Left colon (tissue), 2 donors: ENCODE measurements around the gene CLOCK. TPM values are rescaled to one million over a fixed set of nuclear protein-coding genes. Genes with fewer than 3 reads are reported as not detected.

Experiments
- ATAC-seq: fragments of 200-7000 bp; cut with Tn5 transposase; one replicate; pipeline ENCODE4 v1.9.1; 2020; ENCODE audit warnings: mild to moderate bottlenecking, moderate library complexity
- DNase-seq, 2 donors: peaks; one replicate each; pipeline ENCODE4 v3.0.0-alpha.2; 2020
- intact Hi-C, 2 donors: fragments of 100-400 bp; cut with DNase I in 1 of 2; cut with micrococcal nuclease in 1 of 2; formaldehyde crosslinking; loops; one replicate each; pipeline versions ENCODE4 v1.11.2 to v1.14.0; 2022; cut with DNase I, micrococcal nuclease
- total RNA-seq, 2 donors: library from RNA; stranded (reverse); fragmentation: NEBNext Ultra II Directional; extraction: Animal tissue kit (Norgen Biotek cat#: 25700); gene quantifications; one replicate each; pipeline ENCODE4 v1.2.1, GENCODE V29; 2021
- donor health status: DM: no; HTN: no; CAD: no.
- donor health status: DM: yes; HTN: yes; CAD: no.

CLOCK gene
- total RNA-seq, 2 donors from 2014 or later: 19.0 to 21.9 TPM

- DNase-seq (no peak), ATAC-seq (no peak)
- intact Hi-C loops: no loop called here
These were observed 43.5 kb downstream of the CLOCK start for GRCh38 chr4:55503169-55503568.

GRCh38 chr4:55500072-55500471, 46.6 kb downstream of the CLOCK start:
- no peak for ATAC-seq
- no peak for DNase-seq
- intact Hi-C loops: no loop called here

GRCh38 chr4:55499495-55499894, 47.2 kb downstream of the CLOCK start:
- intact Hi-C loops: no loop called here
- DNase-seq (no peak), ATAC-seq (no peak)

GRCh38 chr4:55498051-55498450, 48.7 kb downstream of the CLOCK start:
- no peak for ATAC-seq
- intact Hi-C loops: no loop called here
- DNase-seq: no peak

- ATAC-seq (no peak), DNase-seq (no peak)
- intact Hi-C loops: no loop called here
These were observed 55.2 kb downstream of the CLOCK start for GRCh38 chr4:55491486-55491885.

- ATAC-seq (no peak), DNase-seq (no peak)
- intact Hi-C loops: no loop called here
These were observed 58.0 kb downstream of the CLOCK start for GRCh38 chr4:55488716-55489115.

- DNase-seq (no peak), ATAC-seq (no peak)
- intact Hi-C loops: no loop called here
These were observed 60.9 kb downstream of the CLOCK start for GRCh38 chr4:55485821-55486220.

GRCh38 chr4:55483315-55483714, 63.4 kb downstream of the CLOCK start:
- ATAC-seq: no peak
- intact Hi-C loops: no loop called here
- DNase-seq: no peak

- no peak for ATAC-seq
- intact Hi-C loops: no loop called here
- DNase-seq: no peak
These were observed 71.1 kb downstream of the CLOCK start for GRCh38 chr4:55475394-55476243.

GRCh38 chr4:55469979-55470378, 76.7 kb downstream of the CLOCK start:
- ATAC-seq (no peak), DNase-seq (no peak)
- intact Hi-C loops: no loop called here

GRCh38 chr4:55468724-55469123, 78.0 kb downstream of the CLOCK start:
- ATAC-seq: no peak
- intact Hi-C loops: no loop called here
- no peak for DNase-seq

- intact Hi-C loops: no loop called here
- DNase-seq (no peak), ATAC-seq (no peak)
These were observed 80.7 kb downstream of the CLOCK start for GRCh38 chr4:55466001-55466400.

GRCh38 chr4:55458611-55459010, 88.1 kb downstream of the CLOCK start:
- intact Hi-C loops: no loop called here
- no peak for ATAC-seq
- DNase-seq: no peak

- ATAC-seq (no peak), DNase-seq (no peak)
- intact Hi-C loops: no loop called here
These were observed 88.5 kb downstream of the CLOCK start for GRCh38 chr4:55458164-55458563.

- ATAC-seq: no peak
- DNase-seq: no peak
- intact Hi-C loops: no loop called here
These were observed 96.1 kb downstream of the CLOCK start for GRCh38 chr4:55450566-55450965.

- no peak for DNase-seq
- intact Hi-C loops: no loop called here
- ATAC-seq: no peak
These were observed 98.9 kb downstream of the CLOCK start for GRCh38 chr4:55447831-55448230.

GRCh38 chr4:55447108-55447708, 99.5 kb downstream of the CLOCK start:
- intact Hi-C loops: no loop called here

GRCh38 chr4:55446578-55446922, 100.2 kb downstream of the CLOCK start:
- ATAC-seq: no peak
- intact Hi-C loops: no loop called here
- no peak for DNase-seq

More at GRCh38 chr4:55447108-55447708, 99.5 kb downstream of the CLOCK start:
- no peak for ATAC-seq
- DNase-seq: no peak

GRCh38 chr4:55445921-55446577, 100.7 kb downstream of the CLOCK start:
- intact Hi-C loops: no loop called here
- ATAC-seq (no peak), DNase-seq (no peak)

GRCh38 chr4:55444827-55445226, 101.9 kb downstream of the CLOCK start:
- intact Hi-C loops: no loop called here
- ATAC-seq (peak; percentile 43), DNase-seq (no peak)
